Amniotic stem cell (primary cell): ENCODE results near the gene STON2.
"Not testable (repeated sequence)": the region's sequence is repeated elsewhere in the genome, so short reads cannot be mapped to it uniquely, and the experiment has no call there.

Source experiments
- DNase-seq: peaks from one replicate; lab custom pipeline; 2025; lab: John Stamatoyannopoulos, UW

Gene STON2

DNA sequence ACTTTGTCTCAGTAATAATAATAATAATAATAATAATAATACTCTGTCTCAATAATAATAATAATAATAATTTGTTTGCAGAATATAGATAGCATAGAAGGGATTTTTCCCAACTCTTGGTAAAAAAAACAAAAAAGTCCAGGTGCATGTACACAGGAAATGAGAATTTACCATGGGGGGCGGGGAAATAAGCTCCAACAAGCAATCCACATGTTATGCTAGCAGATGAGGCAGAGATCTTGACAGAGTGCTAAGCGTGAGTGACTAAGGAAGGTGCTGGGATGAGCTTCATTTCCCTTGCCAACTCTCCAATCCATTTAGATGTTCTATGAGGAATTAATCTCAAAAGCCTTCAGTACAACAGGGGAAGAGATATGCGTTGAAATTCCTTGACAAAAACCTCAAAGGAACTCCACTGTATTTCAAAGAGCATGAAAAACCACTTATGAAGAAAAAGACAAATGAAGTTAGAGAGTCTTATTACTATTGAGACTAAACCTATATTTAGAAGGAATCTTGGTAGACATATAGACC is 134.4 kb downstream of the STON2 start:
- no peak for DNase-seq

DNA sequence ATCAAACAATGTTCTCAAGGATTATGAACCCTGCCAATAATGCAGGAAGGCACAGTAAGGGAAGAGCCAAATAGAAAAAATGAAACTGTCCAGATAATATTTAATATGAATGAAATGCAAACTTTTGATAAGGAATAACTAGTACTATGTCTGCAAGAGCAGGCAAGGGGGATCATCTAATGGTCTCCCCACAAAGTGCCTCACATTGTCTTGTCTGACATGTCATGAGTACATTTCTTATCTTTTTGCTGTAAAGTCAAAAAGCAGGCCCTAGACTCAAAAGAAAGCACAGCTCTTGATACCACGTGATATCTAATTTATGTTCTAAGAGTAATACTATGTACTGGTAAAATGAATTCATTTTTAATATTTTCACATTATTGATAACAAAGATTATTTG is 135.5 kb downstream of the STON2 start:
- DNase-seq, result no peak

DNA sequence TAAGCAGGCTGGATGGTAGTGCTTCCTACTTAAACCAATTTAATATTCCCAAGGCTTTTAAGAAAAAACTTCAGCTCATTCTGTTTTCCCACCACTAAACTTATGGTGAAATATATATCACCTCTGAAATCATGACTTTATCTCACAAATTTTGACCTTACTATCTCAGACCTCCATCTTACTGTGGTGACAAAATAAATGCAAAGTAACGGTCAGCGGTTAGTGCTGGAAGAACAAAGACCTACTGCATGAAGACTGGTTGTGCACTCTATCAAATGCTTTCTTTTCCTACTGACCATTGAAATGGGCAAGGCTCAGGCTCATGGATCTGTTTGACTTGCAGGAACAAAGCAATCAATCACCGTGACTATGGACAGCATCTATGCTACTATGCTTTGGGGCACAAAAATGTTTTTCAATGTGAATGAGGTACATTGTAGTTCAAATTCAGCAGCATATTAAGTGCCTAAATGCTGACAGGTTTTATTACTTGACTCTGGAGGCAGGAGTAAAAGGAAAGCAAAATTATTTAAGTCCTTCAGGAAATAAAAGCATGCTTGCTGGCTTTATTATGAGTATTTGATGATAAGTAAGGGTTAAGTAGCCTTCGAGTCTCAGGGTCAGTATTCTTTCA is 136.2 kb downstream of the STON2 start:
- DNase-seq, result no peak

DNA sequence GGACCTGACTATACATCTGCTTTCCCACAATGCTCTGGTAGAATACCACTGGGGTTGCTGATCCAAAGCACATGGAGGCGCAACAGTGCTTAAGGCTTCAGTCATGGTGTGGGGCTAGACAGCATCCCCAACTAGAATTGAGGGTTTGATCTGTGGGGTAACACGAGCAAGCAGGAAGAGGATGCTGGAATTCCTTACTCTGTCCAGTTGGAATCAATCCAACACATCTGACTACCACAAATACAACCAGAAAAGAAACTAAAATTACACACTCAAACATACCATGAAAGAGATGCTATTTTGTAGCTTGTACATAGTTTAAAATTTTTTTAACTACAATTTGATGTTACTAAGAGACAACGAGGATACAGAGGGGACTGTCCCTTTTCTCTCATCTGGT is 138.9 kb downstream of the STON2 start:
- DNase-seq, result no peak

- DNase-seq, result no peak
These were observed 139.4 kb downstream of the STON2 start for GRCh38 chr14:81260732-81261131.

GRCh38 chr14:81256289-81256960 is 143.7 kb downstream of the STON2 start:
- no peak for DNase-seq

GRCh38 chr14:81252278-81252677 is 147.8 kb downstream of the STON2 start:
- DNase-seq, result no peak

GRCh38 chr14:81247271-81247766 is 152.8 kb downstream of the STON2 start:
- no peak for DNase-seq

DNA sequence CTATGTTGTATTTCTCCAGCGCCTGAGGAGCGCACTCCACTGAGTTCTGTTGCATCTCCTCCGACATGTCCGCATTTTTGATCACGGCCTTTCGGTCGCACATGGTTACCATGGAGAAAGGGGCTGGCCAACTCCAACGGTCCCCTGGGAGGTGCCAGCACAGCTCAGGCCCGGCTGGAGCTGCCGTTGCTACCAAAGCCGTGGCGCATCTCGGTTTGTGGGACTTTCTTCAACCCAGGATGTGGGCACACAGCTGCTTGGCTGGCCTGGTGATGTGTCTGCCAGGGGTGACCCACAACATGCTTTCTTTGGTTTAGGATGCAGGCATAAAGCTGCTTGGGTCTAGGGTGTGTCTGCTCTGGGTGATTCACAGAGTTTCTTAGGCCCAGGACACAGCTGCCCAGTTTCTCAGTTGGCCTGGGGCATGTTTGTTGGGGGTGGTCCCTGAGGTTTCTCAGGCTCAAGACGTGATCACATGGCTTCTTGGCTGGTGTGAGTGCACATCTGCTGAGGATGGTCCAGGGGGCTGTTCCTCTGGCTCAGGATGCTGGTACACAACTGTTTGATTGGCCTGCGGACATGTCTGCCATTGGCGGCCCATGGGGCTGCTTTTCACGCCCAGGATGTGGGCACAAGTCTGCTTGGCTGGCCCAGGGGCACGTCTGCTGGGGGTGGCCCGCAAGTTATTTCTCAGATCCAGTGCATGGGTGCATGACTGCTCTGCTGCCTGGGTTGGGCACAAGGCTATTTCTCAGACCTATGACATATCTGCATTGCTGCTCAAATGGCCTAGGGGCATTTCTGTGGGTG is 153.5 kb downstream of the STON2 start:
- DNase-seq, result no peak

DNA sequence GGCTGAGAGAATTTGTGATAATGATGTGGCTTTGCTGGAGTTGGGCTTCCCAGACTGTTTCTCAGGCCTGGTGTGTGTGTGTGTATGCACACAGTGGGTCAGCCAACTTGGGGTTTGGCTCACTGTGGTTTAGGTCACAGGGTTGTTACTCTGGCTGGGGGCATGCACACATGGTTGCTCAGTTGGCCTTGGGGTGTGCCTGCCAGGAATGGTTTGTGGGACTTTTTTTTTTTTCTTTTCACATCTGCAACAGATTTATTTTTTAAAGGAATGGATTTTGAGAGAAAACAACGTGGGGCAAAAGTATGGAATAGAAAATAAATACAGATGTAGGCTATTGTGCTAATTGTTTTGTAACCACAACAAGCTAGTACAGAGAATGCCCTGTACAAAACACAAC is 154.4 kb downstream of the STON2 start:
- DNase-seq, result no peak

- not testable (repeated sequence) for DNase-seq
These were observed 155.7 kb downstream of the STON2 start for GRCh38 chr14:81244431-81244830.

DNA sequence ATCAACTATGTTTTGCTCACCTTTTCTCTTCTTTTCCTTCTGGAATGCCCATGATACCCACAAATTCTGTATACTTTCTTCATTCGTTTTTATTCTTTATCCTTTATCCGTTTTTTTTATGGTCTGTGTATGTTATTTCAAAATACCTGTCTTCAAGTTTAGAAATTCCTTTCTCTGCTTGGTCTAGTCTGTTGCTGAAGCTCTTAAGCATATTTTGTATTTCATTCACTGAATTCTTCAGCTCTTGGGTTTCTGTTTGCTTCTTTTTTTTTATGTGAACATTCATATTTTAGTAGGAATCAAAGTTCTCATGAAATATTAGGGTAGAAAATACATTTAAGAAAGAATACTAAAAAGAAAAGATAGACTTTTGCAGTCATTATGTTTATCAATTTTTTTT is 156.6 kb downstream of the STON2 start:
- DNase-seq, result no peak

DNA sequence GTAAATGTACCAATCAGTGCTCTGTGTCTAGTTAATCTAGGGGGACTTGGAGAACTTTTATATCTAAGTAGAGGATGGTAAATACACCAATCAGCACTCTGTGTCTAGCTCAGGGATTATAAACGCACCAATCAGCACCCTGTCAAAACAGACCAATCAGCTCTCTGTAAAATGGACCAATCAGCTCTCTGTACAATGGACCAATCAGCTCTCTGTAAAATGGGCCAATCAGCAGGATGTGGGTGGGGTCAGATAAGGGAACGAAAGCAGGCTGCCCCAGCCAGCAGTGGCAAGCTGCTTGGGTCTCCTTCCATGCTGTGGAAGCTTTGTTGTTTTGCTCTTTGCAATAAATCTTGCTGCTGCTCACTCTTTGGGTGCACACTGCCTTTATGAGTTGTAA is 163.3 kb downstream of the STON2 start:
- not testable (repeated sequence) for DNase-seq

GRCh38 chr14:81236138-81236537 is 164.0 kb downstream of the STON2 start:
- no peak for DNase-seq

DNA sequence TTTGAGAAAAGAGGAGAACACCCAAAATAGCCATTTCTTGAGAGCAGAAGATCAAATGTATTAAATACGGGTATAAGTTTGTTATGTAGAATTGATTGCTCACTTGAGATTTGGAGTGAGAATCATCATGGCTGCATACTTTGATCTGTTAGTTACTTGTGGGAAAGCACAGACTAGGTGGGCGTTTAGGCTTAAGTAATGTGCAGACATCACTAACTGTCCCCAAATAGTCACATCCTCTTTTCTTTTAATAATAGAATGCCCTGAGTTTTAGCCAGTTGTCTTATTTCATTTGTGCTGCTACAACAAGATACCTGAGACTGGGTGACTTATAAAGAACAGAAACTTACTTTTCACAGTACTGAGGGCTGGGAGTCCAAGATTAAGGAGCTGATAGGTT is 165.0 kb downstream of the STON2 start:
- no peak for DNase-seq

- no peak for DNase-seq
These were observed 165.8 kb downstream of the STON2 start for GRCh38 chr14:81234278-81234677.

DNA sequence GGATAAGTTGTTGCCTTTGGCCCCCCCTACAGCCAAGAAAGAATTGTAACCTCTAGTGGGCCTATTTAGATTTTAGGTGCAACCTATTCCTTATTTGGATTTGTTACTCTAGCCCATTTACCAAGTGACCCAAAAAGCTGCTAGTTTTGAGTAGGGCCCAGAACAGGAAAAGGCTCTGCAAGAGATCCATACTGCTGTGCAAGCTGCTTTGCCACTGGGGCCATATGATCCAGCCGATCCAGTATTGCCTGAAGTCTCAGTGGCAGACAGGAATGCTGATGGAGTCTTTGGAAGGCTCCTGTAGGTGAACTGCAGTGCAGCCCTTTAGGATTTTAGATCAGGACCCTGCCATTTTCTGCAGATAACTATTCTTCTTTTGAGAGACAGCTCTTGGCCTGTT is 166.5 kb downstream of the STON2 start:
- no peak for DNase-seq

GRCh38 chr14:81231540-81231939 is 168.6 kb downstream of the STON2 start:
- DNase-seq, result no peak

GRCh38 chr14:81224222-81224621 is 175.9 kb downstream of the STON2 start:
- no peak for DNase-seq

DNA sequence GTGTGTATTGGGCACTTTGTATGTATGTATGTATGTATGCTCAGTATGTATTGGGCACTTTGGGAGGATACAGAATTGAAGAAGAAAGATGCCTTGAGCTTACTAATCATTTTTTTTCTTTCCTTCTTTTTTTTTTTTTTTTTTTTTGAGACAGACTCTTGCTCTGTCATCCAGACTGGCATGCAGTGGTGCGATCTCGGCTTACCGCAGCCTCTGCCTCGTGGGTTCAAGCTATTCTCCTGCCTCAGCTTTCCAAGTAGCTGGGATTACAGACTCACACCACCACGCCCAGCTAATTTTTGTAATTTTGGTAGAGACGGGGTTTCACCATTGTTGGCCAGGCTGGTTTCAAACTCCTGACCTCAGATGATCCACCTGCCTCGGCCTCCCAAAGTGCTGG is 176.3 kb downstream of the STON2 start:
- not testable (repeated sequence) for DNase-seq

- no peak for DNase-seq
These were observed 177.4 kb downstream of the STON2 start for GRCh38 chr14:81222691-81223090.

GRCh38 chr14:81222126-81222525 is 178.0 kb downstream of the STON2 start:
- DNase-seq, result no peak
